A549 (cell line): ENCODE measurements around the gene SLFN13. TPM values are rescaled to one million over a fixed set of nuclear protein-coding genes. Genes with fewer than 3 reads are reported as not detected.

Source experiments
- ATAC-seq, 2 experiments: fragments of 200-7000 bp in 1 of 2; fragments of >200 bp in 1 of 2; cut with Nextera tagmentation in 1 of 2; cut with Tn5 transposase in 1 of 2; 3 replicates each; pipeline versions ENCODE4 v1.8.0 to v1.9.1; 2018 to 2020; ENCODE audit warnings: mild to moderate bottlenecking in 1 of 2, moderate library complexity in 1 of 2
- CTCF ChIA-PET: fragments of 300-600 bp; sonication (Branson Sonifier 250); formaldehyde crosslinking; extraction: SDS; loops from one replicate; lab custom pipeline; 2021; ENCODE audit warnings: antibody characterized with exemption, inconsistent platforms; lab: Yijun Ruan, JAX
- POLR2A ChIA-PET: fragments of 350-600 bp; formaldehyde crosslinking; extraction: SDS; loops from one replicate; lab custom pipeline; 2021; ENCODE audit warnings: antibody characterized with exemption, inconsistent platforms; lab: Yijun Ruan, JAX
- DNase-seq, 2 experiments: peaks; one replicate each; pipeline versions ENCODE4 v3.0.0 to v3.0.0-alpha.2; 2011 to 2016; ENCODE audit warnings: low read depth in 1 of 2, low spot score in 1 of 2
- FAIRE-seq: peaks from 2 replicates; lab custom pipeline; 2011; peaks lifted over from hg19 to GRCh38; lab: Jason Lieb, UNC
- H3K27ac ChIP-seq, 2 experiments: fragments of >200 bp; sonication (Bioruptor Twin); formaldehyde crosslinking; 3 replicates each; pipeline ENCODE4 v1.5.1; 2016 to 2017
- H3K4me1 ChIP-seq: fragments of >200 bp; sonication (Bioruptor Twin); formaldehyde crosslinking; 3 replicates; pipeline ENCODE4 v1.6.1; 2016
- H3K4me2 ChIP-seq: fragments of >200 bp; sonication (Bioruptor Twin); formaldehyde crosslinking; 3 replicates; pipeline ENCODE4 v1.6.1; 2016
- H3K4me3 ChIP-seq: fragments of >200 bp; sonication (Bioruptor Twin); formaldehyde crosslinking; 3 replicates; pipeline ENCODE4 v1.5.1; 2016
- H3K9me3 ChIP-seq: fragments of >200 bp; sonication (Bioruptor Twin); formaldehyde crosslinking; 3 replicates; pipeline ENCODE4 v1.6.1; 2016
- ATOH8 ChIP-seq: fragments of 250-450 bp; sonication (Bioruptor Pico); IDR thresholded peaks from 2 replicates; pipeline ENCODE4 v1.5.0; 2020; ENCODE audit warnings: low read depth, mild to moderate bottlenecking, moderate library complexity
- BCL3 ChIP-seq: fragments of >200 bp; sonication (Bioruptor Twin); formaldehyde crosslinking; IDR thresholded peaks from 3 replicates; pipeline ENCODE4 v1.6.1; 2016
- CBX2 ChIP-seq: fragments of 200-600 bp; sonication (generic); IDR thresholded peaks from 2 replicates; pipeline ENCODE4 v1.6.1; 2016; ENCODE audit warnings: low read depth, mild to moderate bottlenecking, borderline replicate concordance
- EHF ChIP-seq: fragments of 250-450 bp; sonication (Bioruptor Pico); IDR thresholded peaks from 2 replicates; pipeline ENCODE4 v1.5.0; 2020; ENCODE audit warnings: mild to moderate bottlenecking
- ELK1 ChIP-seq: fragments of 150-350 bp; IDR thresholded peaks from 2 replicates; pipeline ENCODE4 v1.6.1; 2014; ENCODE audit warnings: low read depth, mild to moderate bottlenecking, low read length
- EP300 ChIP-seq, 2 experiments: fragments of >200 bp; sonication (Bioruptor Twin); formaldehyde crosslinking; IDR thresholded peaks; 2 replicates in 1 of 2; 3 replicates in 1 of 2; pipeline ENCODE4 v1.6.1; 2016 to 2017
- ESRRA ChIP-seq: fragments of 150-350 bp; IDR thresholded peaks from 2 replicates; pipeline ENCODE4 v1.6.1; 2014; ENCODE audit warnings: mild to moderate bottlenecking, low read length, borderline replicate concordance
- FOSB ChIP-seq: fragments of 250-450 bp; sonication (Bioruptor Pico); IDR thresholded peaks from 2 replicates; pipeline ENCODE4 v1.5.0; 2020; ENCODE audit warnings: mild to moderate bottlenecking, moderate library complexity
- HEYL ChIP-seq: fragments of 250-450 bp; sonication (Bioruptor Pico); IDR thresholded peaks from 2 replicates; pipeline ENCODE4 v1.8.0; 2021; ENCODE audit warnings: mild to moderate bottlenecking, moderate library complexity
- HOXA7 ChIP-seq: fragments of 250-450 bp; sonication (Bioruptor Pico); IDR thresholded peaks from 2 replicates; pipeline ENCODE4 v1.5.0; 2020; ENCODE audit warnings: mild to moderate bottlenecking, moderate library complexity
- JUN ChIP-seq, 2 experiments: fragments of >200 bp; sonication (Bioruptor Twin); formaldehyde crosslinking; IDR thresholded peaks; 2 replicates in 1 of 2; 3 replicates in 1 of 2; pipeline ENCODE4 v1.6.1; 2016 to 2017
- JUNB ChIP-seq: fragments of >200 bp; sonication (Bioruptor Twin); formaldehyde crosslinking; IDR thresholded peaks from 2 replicates; pipeline ENCODE4 v1.6.1; 2016
- POLR2AphosphoS2 ChIP-seq: conservative IDR thresholded peaks from 2 replicates; pipeline ENCODE4 v1.6.1; 2012; ENCODE audit warnings: low read length, improper control_type of control experiment, inconsistent platforms
- RAD21 ChIP-seq, 2 experiments: fragments of >200 bp in 1 of 2; sonication (Bioruptor Twin) in 1 of 2; formaldehyde crosslinking in 1 of 2; IDR thresholded peaks in 1 of 2; conservative IDR thresholded peaks in 1 of 2; 2 replicates in 1 of 2; 3 replicates in 1 of 2; pipeline ENCODE4 v1.6.1; 2012 to 2018; ENCODE audit warnings: inconsistent platforms in 1 of 2
- RCOR1 ChIP-seq: fragments of 150-350 bp; IDR thresholded peaks from 2 replicates; pipeline ENCODE4 v1.6.1; 2014; ENCODE audit warnings: antibody characterized with exemption, low read length, low read depth
- RFX5 ChIP-seq: fragments of 450-650 bp; IDR thresholded peaks from 2 replicates; pipeline ENCODE4 v1.7.1; 2014; ENCODE audit warnings: antibody characterized with exemption, mild to moderate bottlenecking, moderate library complexity
- RNF2 ChIP-seq: fragments of 200-600 bp; sonication (generic); IDR thresholded peaks from 2 replicates; pipeline ENCODE4 v1.6.1; 2016; ENCODE audit warnings: low read depth, mild to moderate bottlenecking, antibody characterized with exemption, moderate library complexity, borderline replicate concordance
- USF2 ChIP-seq: fragments of 450-650 bp; IDR thresholded peaks from 2 replicates; pipeline ENCODE4 v1.6.1; 2014; ENCODE audit warnings: antibody characterized with exemption
- ZFP36 ChIP-seq: fragments of 450-650 bp; IDR thresholded peaks from 2 replicates; pipeline ENCODE4 v1.6.1; 2014; ENCODE audit warnings: borderline replicate concordance; ENCODE audit not compliant: partially characterized antibody
- ZNF302 ChIP-seq: fragments of 250-450 bp; sonication (Bioruptor Pico); IDR thresholded peaks from 2 replicates; pipeline ENCODE4 v1.9.0; 2021; ENCODE audit warnings: inconsistent platforms, mild to moderate bottlenecking, moderate library complexity
- ZSCAN20 ChIP-seq: fragments of 250-450 bp; sonication (Bioruptor Pico); IDR thresholded peaks from 2 replicates; pipeline ENCODE4 v1.8.0; 2022; ENCODE audit warnings: mild to moderate bottlenecking, moderate library complexity
- WGBS: methylation state at CpG from one replicate; pipeline ENCODE4 v1.1.6; 2017; ENCODE audit errors: missing lambda C conversion rate; 5-methylcytosine and 5-hydroxymethylcytosine counted together
- polyA plus RNA-seq, 4 experiments: library from polyadenylated mRNA; depleted of rRNA in 3 of 4; stranded (reverse); fragments of >200 nt; fragmentation: RNase III in 1 of 4; extraction: RNeasy Plus Mini Kit Qiagen cat#74134 plus additional on column Dnase treatment in 1 of 4; gene quantifications; 2 replicates in 3 of 4; 3 replicates in 1 of 4; pipeline ENCODE4 v1.2.3, GENCODE V29; 2011 to 2017

The SLFN13 gene
- polyA plus RNA-seq, 2 of the 4 experiments (the other 2 are of a cell fraction) = 6.6 to 12.5 TPM

GRCh38 chr17:35468475-35468874, 19.9 kb upstream of the SLFN13 start:
- TF ChIP-seq EHF (CRISPR knock-in tag) (no peak), ZFP36 (no peak), USF2 (no peak), ATOH8 (no peak), CBX2 (no peak), HEYL (no peak)
- no peak for FAIRE-seq
- Histone ChIP-seq H3K4me3 (no peak overlapping the region), H3K4me2 (no peak overlapping the region), H3K27ac (no peak overlapping the region), H3K4me1 (no peaks in the 10 kb centered on the region), H3K9me3 (peaks cover 4% of the 10 kb centered on the region; the same call in 1 of the 3 replicates)
- ChIA-PET POLR2A (no interaction called here), CTCF (no interaction called here)
- DNase-seq = no peak
- ATAC-seq = no peak
- 11% methylated on average over 4 of the region's 4 CpGs for WGBS

- Histone ChIP-seq H3K9me3 (peaks cover 4% of the 10 kb centered on the region; the same call in 1 of the 3 replicates), H3K27ac (no peak overlapping the region), H3K4me1 (no peaks in the 10 kb centered on the region), H3K4me2 (no peak overlapping the region), H3K4me3 (no peak overlapping the region)
- ChIA-PET CTCF (no interaction called here), POLR2A (no interaction called here)
- FAIRE-seq = no peak
- TF ChIP-seq BCL3 (no peak), HOXA7 (no peak), POLR2AphosphoS2 (no peak), ZSCAN20 (CRISPR knock-in tag) (no peak), EP300 (IDR thresholded peaks at IDR 0.05) (no peak), RFX5 (no peak), FOSB (CRISPR knock-in tag) (no peak), RAD21 (conservative IDR thresholded peaks at IDR 0.05 in 1 of 2, IDR thresholded peaks at IDR 0.05 in 1 of 2) (no peak), ELK1 (no peak), JUN (IDR thresholded peaks at IDR 0.05) (no peak), RNF2 (no peak), ZNF302 (CRISPR knock-in tag) (no peak), JUNB (no peak)
- 40% methylated on average over 4 of the region's 4 CpGs for WGBS
- DNase-seq = no peak
- ATAC-seq = no peak
Observed at GRCh38 chr17:35467824-35468223, 19.3 kb upstream of the SLFN13 start.

GRCh38 chr17:35460354-35460851, 11.8 kb upstream of the SLFN13 start:
- Histone ChIP-seq H3K4me3 (peak overlapping the region; percentile 37), H3K9me3 (no peaks in the 10 kb centered on the region), H3K27ac (no peak overlapping the region), H3K4me1 (no peaks in the 10 kb centered on the region), H3K4me2 (peak overlapping the region; percentile 72)
- POLR2A ChIA-PET = no interaction called here
- no peak for FAIRE-seq
- CTCF ChIA-PET = no interaction called here
- peak; percentile 83 to 90 for ATAC-seq
- peak; percentile 41 to 42 for DNase-seq
- WGBS = 51% methylated on average over 37 of the region's 44 CpGs
- TF ChIP-seq RAD21 (conservative IDR thresholded peaks at IDR 0.05 in 1 of 2, IDR thresholded peaks at IDR 0.05 in 1 of 2) (no peak), ESRRA (no peak), RCOR1 (no peak)
